K562 (cell line): Measurements from ENCODE around the gene SLC15A3.

Experiments used
- CBX5 ChIP-seq: IDR thresholded peaks from 2 replicates; pipeline ENCODE4 v1.6.1; 2014; ENCODE audit warnings: low read depth, borderline replicate concordance
- EZH2 ChIP-seq: IDR thresholded peaks from 2 replicates; pipeline ENCODE4 v1.6.1; 2012; ENCODE audit warnings: low read depth, mild to moderate bottlenecking, inconsistent platforms, low read length, borderline replicate concordance
- HDGF ChIP-seq: fragments of 450-650 bp; IDR thresholded peaks from 2 replicates; pipeline ENCODE4 v1.6.1; 2016
- MTA1 ChIP-seq: fragments of 450-650 bp; IDR thresholded peaks from 2 replicates; pipeline ENCODE4 v1.6.1; 2017; ENCODE audit warnings: borderline replicate concordance
- NRF1 ChIP-seq, 2 experiments: fragments of 450-650 bp; IDR thresholded peaks in 1 of 2; conservative IDR thresholded peaks in 1 of 2; 2 replicates each; pipeline ENCODE4 v1.6.1; 2014; ENCODE audit warnings: mild to moderate bottlenecking in 2 of 2
- PHF8 ChIP-seq: fragments of 200-600 bp; sonication (generic); IDR thresholded peaks from 2 replicates; pipeline ENCODE4 v1.6.1; 2012; ENCODE audit warnings: mixed run types, mild to moderate bottlenecking, inconsistent platforms, low read length, moderate library complexity, borderline replicate concordance
- POLR2AphosphoS5 ChIP-seq: IDR thresholded peaks from 2 replicates; pipeline ENCODE4 v1.6.1; 2011; ENCODE audit warnings: mild to moderate bottlenecking, low read depth, low read length, moderate library complexity; ENCODE audit not compliant: control insufficient read depth, insufficient read depth
- PRPF4 ChIP-seq: fragments of 200-400 bp; formaldehyde crosslinking; IDR thresholded peaks from one replicate; pipeline ENCODE4 v1.6.1; 2017; ENCODE audit warnings: low read length, low read depth, mild to moderate bottlenecking; ENCODE audit not compliant: insufficient read depth, poor library complexity, severe bottlenecking
- RBM14 ChIP-seq: fragments of 200-400 bp; formaldehyde crosslinking; IDR thresholded peaks from 2 replicates; pipeline ENCODE4 v1.6.1; 2018; ENCODE audit warnings: low read depth, mild to moderate bottlenecking, low read length, moderate library complexity, borderline replicate concordance; ENCODE audit not compliant: insufficient read depth
- ZSCAN32 ChIP-seq: fragments of 450-650 bp; formaldehyde crosslinking; IDR thresholded peaks from 2 replicates; pipeline ENCODE4 v1.4.0; 2020; ENCODE audit warnings: mild to moderate bottlenecking, moderate library complexity
- TF ChIP-seq, protein P1 (sequence below): fragments of 150-350 bp; conservative IDR thresholded peaks from 2 replicates; pipeline ENCODE4 v1.6.1; 2014; ENCODE audit warnings: low read length

DNA sequence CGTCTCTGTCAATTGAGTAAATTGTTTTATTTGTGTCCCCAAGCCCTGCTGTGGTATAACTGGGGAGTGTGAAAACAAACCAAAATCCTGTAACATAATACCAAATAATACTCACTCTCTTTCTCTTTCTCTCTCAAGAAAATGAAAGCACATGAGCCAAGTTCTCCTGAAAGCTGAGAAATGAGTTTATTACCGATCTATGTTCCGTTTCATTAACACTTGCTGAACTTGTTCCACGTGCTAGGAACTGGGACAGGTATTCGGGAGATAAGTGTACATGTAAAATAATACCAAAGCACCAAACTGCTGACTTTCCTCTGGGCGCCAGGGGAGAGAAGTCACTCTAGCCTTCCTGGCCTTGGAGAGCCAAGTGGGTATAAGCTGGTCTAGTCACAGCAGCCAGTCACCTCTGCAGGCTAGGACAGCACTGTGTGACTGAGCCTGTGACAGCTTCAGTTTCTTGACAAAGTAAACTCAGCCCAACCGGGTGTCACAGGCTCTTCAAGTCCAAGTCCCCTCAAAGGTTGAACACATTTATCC is 42.6 kb upstream of the SLC15A3 start:
- TF ChIP-seq MTA1 = no peak
- no peak for TF ChIP-seq CBX5
- no peak for TF ChIP-seq EZH2
- TF ChIP-seq NRF1 (conservative IDR thresholded peaks at IDR 0.05 in 1 of 2, IDR thresholded peaks at IDR 0.05 in 1 of 2) = no peak
- no peak for TF ChIP-seq RBM14
- TF ChIP-seq ZSCAN32 (CRISPR knock-in tag) = no peak
- TF ChIP-seq HDGF = no peak
- no peak for TF ChIP-seq PRPF4
- TF ChIP-seq PHF8 = no peak
- TF ChIP-seq POLR2AphosphoS5 = no peak
- TF ChIP-seq, protein P1, sequence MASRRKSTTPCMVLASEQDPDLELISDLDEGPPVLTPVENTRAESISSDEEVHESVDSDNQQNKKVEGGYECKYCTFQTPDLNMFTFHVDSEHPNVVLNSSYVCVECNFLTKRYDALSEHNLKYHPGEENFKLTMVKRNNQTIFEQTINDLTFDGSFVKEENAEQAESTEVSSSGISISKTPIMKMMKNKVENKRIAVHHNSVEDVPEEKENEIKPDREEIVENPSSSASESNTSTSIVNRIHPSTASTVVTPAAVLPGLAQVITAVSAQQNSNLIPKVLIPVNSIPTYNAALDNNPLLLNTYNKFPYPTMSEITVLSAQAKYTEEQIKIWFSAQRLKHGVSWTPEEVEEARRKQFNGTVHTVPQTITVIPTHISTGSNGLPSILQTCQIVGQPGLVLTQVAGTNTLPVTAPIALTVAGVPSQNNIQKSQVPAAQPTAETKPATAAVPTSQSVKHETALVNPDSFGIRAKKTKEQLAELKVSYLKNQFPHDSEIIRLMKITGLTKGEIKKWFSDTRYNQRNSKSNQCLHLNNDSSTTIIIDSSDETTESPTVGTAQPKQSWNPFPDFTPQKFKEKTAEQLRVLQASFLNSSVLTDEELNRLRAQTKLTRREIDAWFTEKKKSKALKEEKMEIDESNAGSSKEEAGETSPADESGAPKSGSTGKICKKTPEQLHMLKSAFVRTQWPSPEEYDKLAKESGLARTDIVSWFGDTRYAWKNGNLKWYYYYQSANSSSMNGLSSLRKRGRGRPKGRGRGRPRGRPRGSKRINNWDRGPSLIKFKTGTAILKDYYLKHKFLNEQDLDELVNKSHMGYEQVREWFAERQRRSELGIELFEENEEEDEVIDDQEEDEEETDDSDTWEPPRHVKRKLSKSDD = no peak
